MM.1S (cell line): ENCODE measurements around the gene FAM186B.

Experiments used
- DNase-seq: peaks from one replicate; pipeline ENCODE4 v3.0.0-alpha.2; 2015
- H2AFZ ChIP-seq: fragments of 300-600 bp; sonication (generic); 2 replicates; pipeline ENCODE4 v1.6.0; 2016; ENCODE audit warnings: antibody characterized with exemption, low read length
- H3F3A ChIP-seq: fragments of 300-600 bp; sonication (generic); 2 replicates; pipeline ENCODE4 v1.6.1; 2016; ENCODE audit warnings: mild to moderate bottlenecking, antibody characterized with exemption, low read length, moderate library complexity, mixed read lengths; ENCODE audit not compliant: insufficient read depth
- H3K27ac ChIP-seq: fragments of 300-600 bp; sonication (generic); 2 replicates; pipeline ENCODE4 v1.5.1; 2016; ENCODE audit warnings: mild to moderate bottlenecking, low read length
- H3K27me3 ChIP-seq: fragments of 300-600 bp; sonication (generic); replicated peaks from 2 replicates; pipeline ENCODE4 v1.6.0; 2016; ENCODE audit warnings: low read length; ENCODE audit not compliant: insufficient read depth
- H3K36me3 ChIP-seq: fragments of 300-600 bp; sonication (generic); replicated peaks from 2 replicates; pipeline ENCODE4 v1.6.1; 2016; ENCODE audit warnings: mild to moderate bottlenecking, low read length, mixed read lengths; ENCODE audit not compliant: insufficient read depth
- H3K4me1 ChIP-seq: fragments of 300-600 bp; sonication (generic); 2 replicates; pipeline ENCODE4 v1.6.1; 2016; ENCODE audit warnings: low read length, mixed read lengths
- H3K4me2 ChIP-seq: fragments of 300-600 bp; sonication (generic); 2 replicates; pipeline ENCODE4 v1.6.0; 2016; ENCODE audit warnings: low read depth, low read length
- H3K4me3 ChIP-seq: fragments of 300-600 bp; sonication (generic); 2 replicates; pipeline ENCODE4 v1.5.1; 2016; ENCODE audit warnings: low read length, mixed read lengths
- H3K79me2 ChIP-seq: fragments of 300-600 bp; sonication (generic); 2 replicates; pipeline ENCODE4 v1.6.1; 2016; ENCODE audit warnings: mixed run types, low read length, mixed read lengths
- H3K9ac ChIP-seq: fragments of 300-600 bp; sonication (generic); 2 replicates; pipeline ENCODE4 v1.6.1; 2016; ENCODE audit warnings: low read length, mixed read lengths
- H3K9me2 ChIP-seq: fragments of 300-600 bp; sonication (generic); replicated peaks from 2 replicates; pipeline ENCODE4 v1.6.1; 2016; ENCODE audit warnings: mild to moderate bottlenecking, low read length, mixed read lengths; ENCODE audit not compliant: insufficient read depth
- H3K9me3 ChIP-seq: fragments of 300-600 bp; sonication (generic); replicated peaks from 2 replicates; pipeline ENCODE4 v1.6.1; 2016; ENCODE audit warnings: mild to moderate bottlenecking, low read length, mixed read lengths; ENCODE audit not compliant: insufficient read depth
- H4K20me1 ChIP-seq: fragments of 300-600 bp; sonication (generic); 2 replicates; pipeline ENCODE4 v1.6.1; 2016; ENCODE audit warnings: mild to moderate bottlenecking, low read length, moderate library complexity, mixed read lengths; ENCODE audit not compliant: insufficient read depth
- EZH2 ChIP-seq: fragments of 300-600 bp; sonication (generic); optimal IDR thresholded peaks from 2 replicates; pipeline ENCODE3; 2017; ENCODE audit warnings: low read depth, mild to moderate bottlenecking, antibody characterized with exemption, low read length, mixed read lengths
- EZH2phosphoT487 ChIP-seq: fragments of 300-600 bp; sonication (generic); IDR thresholded peaks from 2 replicates; pipeline ENCODE4 v1.6.1; 2018; ENCODE audit warnings: antibody characterized with exemption, low read length
- TF ChIP-seq, protein P1 (sequence below): fragments of 300-600 bp; sonication (generic); IDR thresholded peaks from 2 replicates; pipeline ENCODE4 v1.5.1; 2016; ENCODE audit warnings: antibody characterized with exemption, low read length, mixed read lengths

Gene FAM186B

DNA sequence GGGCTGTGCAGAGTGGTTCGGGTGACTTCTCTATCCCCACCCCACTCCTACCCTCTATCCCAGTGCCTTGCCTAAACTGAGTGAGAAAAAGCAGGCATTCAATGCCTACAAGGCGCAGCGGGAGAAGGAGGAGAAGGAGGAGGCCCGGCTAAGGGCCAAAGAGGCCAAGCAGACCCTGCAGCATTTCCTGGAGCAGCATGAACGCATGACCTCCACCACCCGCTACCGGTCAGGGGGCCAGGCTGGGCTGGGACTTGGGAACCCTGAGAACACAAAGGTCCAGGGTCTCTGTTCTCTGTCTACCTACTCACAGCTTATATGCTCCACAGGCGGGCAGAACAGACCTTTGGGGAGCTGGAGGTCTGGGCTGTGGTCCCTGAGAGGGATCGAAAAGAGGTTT, 29.6 kb upstream of the FAM186B start:
- no peak for DNase-seq
- no peaks in the 10 kb centered on the region for H4K20me1 ChIP-seq
- H2AFZ ChIP-seq, result no peak overlapping the region
- no peak overlapping the region for H3K27ac ChIP-seq
- H3K4me1 ChIP-seq, result no peaks in the 10 kb centered on the region
- H3K79me2 ChIP-seq, result no peaks in the 10 kb centered on the region
- H3K9me2 ChIP-seq, result no peaks in the 10 kb centered on the region
- no peak overlapping the region for H3K9ac ChIP-seq
- H3K36me3 ChIP-seq, result no peaks in the 10 kb centered on the region
- no peaks in the 10 kb centered on the region for H3K27me3 ChIP-seq
- H3K4me3 ChIP-seq, result no peak overlapping the region
- H3K9me3 ChIP-seq, result no peaks in the 10 kb centered on the region
- no peaks in the 10 kb centered on the region for H3F3A ChIP-seq
- H3K4me2 ChIP-seq, result no peak overlapping the region
- TF ChIP-seq EZH2phosphoT487 (no peak), EZH2 (no peak)
- TF ChIP-seq, protein P1, sequence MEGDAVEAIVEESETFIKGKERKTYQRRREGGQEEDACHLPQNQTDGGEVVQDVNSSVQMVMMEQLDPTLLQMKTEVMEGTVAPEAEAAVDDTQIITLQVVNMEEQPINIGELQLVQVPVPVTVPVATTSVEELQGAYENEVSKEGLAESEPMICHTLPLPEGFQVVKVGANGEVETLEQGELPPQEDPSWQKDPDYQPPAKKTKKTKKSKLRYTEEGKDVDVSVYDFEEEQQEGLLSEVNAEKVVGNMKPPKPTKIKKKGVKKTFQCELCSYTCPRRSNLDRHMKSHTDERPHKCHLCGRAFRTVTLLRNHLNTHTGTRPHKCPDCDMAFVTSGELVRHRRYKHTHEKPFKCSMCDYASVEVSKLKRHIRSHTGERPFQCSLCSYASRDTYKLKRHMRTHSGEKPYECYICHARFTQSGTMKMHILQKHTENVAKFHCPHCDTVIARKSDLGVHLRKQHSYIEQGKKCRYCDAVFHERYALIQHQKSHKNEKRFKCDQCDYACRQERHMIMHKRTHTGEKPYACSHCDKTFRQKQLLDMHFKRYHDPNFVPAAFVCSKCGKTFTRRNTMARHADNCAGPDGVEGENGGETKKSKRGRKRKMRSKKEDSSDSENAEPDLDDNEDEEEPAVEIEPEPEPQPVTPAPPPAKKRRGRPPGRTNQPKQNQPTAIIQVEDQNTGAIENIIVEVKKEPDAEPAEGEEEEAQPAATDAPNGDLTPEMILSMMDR, result no peak

GRCh38 chr12:49633703-49634345, 28.4 kb upstream of the FAM186B start:
- Histone ChIP-seq H3K79me2 (no peaks in the 10 kb centered on the region), H3K9ac (no peak overlapping the region), H2AFZ (no peak overlapping the region), H3K4me1 (no peaks in the 10 kb centered on the region), H3K9me3 (no peaks in the 10 kb centered on the region), H3F3A (no peaks in the 10 kb centered on the region), H3K9me2 (no peaks in the 10 kb centered on the region), H3K27me3 (no peaks in the 10 kb centered on the region), H3K36me3 (no peaks in the 10 kb centered on the region), H3K4me3 (no peak overlapping the region), H3K27ac (no peak overlapping the region), H3K4me2 (no peak overlapping the region), H4K20me1 (no peaks in the 10 kb centered on the region)
- no peak for TF ChIP-seq EZH2
- TF ChIP-seq EZH2phosphoT487, result no peak
- TF ChIP-seq, protein P1, result no peak
- DNase-seq, result no peak

DNA sequence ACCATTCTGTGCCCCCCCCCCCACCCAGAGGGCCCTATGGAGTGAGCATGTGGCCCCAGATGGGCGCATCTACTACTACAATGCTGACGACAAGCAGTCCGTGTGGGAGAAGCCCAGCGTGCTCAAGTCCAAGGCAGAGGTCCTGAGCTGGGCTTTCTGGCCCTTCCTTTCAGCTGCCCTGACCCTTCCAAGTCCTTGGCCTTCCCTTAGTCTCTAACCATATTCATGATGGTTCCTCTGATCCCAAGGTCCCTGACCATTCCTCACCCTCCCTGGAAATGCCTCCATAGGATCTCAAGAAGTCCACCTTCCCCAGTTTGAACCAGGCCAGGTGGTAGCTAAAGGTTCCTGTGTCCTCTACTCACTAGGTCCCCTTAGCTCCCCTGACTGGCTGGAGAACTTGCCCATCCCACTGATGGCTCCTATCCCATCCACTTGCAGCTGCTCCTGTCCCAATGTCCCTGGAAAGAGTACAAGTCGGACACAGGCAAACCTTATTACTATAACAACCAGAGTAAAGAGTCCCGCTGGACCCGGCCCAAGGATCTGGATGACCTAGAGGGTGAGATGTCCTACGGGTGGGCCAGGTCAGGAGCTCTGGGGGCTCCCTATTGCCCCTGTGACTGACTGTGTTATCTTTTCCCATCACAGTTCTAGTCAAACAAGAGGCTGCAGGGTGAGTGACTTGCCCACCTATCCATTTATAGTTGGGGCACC, 27.7 kb upstream of the FAM186B start:
- Histone ChIP-seq H3F3A (no peaks in the 10 kb centered on the region), H3K9me3 (no peaks in the 10 kb centered on the region), H3K4me1 (no peaks in the 10 kb centered on the region), H2AFZ (no peak overlapping the region), H3K79me2 (no peaks in the 10 kb centered on the region), H3K27ac (no peak overlapping the region), H3K27me3 (no peaks in the 10 kb centered on the region), H3K9me2 (no peaks in the 10 kb centered on the region), H3K36me3 (no peaks in the 10 kb centered on the region), H4K20me1 (no peaks in the 10 kb centered on the region), H3K9ac (no peak overlapping the region), H3K4me2 (no peak overlapping the region), H3K4me3 (no peak overlapping the region)
- TF ChIP-seq EZH2phosphoT487, result no peak
- TF ChIP-seq EZH2, result no peak
- TF ChIP-seq, protein P1, result no peak
- DNase-seq, result no peak
